GM18868 (cell line): Measurements from ENCODE around the gene RANBP3L.
"Not testable (repeated sequence)": the region's sequence is repeated elsewhere in the genome, so short reads cannot be mapped to it uniquely, and the experiment has no call there.

ENCODE experiments used
- ATAC-seq: cut with Tn5 transposase; IDR thresholded peaks from one replicate; pipeline ENCODE4 v1.9.1; 2021; ENCODE audit warnings: mild to moderate bottlenecking, moderate library complexity; ENCODE audit not compliant: unreplicated experiment

The RANBP3L gene

GRCh38 chr5:36214436-36214835 is 87.3 kb downstream of the RANBP3L start:
- no peak for ATAC-seq

DNA sequence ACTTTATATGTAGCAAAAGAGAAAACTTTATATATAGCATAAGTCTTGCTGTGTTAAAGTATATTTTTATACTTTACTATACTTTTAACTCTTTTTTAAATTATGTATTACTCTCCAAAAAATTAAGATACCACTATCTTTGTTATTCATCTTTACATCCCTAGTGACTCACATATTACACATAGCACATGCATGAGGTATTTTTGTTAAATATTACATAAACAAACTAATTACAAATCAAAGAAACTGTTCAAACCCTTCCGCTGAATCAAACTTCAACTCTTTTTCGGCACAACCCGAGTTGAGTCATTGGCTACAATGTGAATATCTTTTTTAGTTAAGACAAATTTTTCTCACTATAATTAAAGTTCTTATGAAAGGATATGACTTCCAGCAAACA is 92.0 kb downstream of the RANBP3L start:
- no peak for ATAC-seq

GRCh38 chr5:36208786-36209185 is 92.9 kb downstream of the RANBP3L start:
- no peak for ATAC-seq

GRCh38 chr5:36206913-36207312 is 94.8 kb downstream of the RANBP3L start:
- ATAC-seq: no peak

DNA sequence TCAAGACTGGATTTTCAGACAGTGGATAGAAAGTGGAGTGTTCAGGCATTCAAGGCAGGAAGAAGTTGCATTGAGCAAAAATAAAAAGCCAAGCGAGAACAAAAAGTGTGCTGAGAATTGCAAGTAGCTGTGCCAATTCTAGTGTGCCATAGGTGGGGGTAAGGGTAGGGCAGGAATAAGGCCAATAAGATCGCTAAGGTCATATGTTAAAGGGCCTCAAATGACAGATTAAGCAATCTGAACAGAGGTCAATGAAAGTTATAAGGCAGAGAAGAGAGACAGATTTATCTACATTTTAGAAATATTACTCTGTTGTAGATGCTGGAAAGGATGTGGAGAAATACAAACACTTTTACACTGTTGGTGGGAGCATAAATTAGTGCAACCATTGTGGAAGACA is 96.4 kb downstream of the RANBP3L start:
- ATAC-seq: no peak

DNA sequence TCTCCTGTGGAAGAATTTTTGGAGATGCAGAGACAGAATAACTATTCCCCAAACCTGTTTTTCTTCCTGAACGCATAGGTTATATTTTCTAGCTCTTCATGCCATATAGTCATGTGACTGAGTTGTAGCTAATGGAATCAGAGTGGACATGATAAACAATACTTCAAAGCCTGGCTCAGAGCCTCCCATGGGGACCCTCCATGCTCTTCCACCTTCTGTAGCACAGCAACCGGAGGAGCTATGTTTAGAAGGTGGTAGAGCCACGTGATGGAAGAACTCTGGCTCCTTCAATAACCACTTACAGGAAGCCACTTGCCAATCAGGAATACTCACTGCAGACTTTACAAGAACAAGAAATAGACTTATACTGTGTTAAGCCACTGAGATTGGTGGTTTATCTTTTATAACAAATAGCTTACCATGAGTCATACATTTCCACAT is 99.2 kb downstream of the RANBP3L start:
- ATAC-seq: no peak

DNA sequence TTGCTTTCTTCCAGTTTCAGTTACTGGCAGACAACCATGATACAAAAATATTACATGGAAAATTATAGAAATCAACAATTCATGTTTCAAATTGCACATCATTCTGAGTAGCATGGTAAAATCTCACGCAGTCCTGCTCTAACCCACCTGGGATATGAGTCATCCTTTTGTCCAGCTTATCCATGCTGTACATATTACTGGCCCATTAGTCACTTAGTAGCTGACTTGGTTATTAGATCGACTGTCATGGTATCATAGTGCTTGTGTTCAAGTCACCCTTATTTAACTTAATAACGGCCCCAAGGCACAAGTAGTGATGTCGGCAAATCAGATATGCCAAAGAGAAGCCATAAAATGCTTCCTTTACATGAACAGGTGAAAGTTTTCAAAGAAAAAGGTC is 101.2 kb downstream of the RANBP3L start:
- no peak for ATAC-seq

DNA sequence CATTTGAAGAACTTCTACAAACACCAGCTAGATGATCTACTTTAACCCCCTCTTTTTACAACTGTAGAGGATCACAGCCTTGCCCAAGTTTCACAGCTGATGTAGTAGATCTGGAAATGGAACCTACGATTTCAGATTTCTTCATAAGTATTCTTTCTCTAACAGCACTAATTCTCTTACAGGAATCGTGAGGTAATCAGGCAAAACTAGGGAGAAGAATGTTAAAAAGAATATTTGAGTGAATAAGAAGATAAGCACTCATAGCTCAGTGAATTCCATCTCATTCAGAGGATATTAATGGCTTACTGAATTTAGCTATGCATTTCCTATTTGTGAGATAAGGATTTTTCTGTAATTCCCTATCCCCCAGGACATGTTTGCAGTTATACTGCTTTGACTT is 102.1 kb downstream of the RANBP3L start:
- no peak for ATAC-seq

DNA sequence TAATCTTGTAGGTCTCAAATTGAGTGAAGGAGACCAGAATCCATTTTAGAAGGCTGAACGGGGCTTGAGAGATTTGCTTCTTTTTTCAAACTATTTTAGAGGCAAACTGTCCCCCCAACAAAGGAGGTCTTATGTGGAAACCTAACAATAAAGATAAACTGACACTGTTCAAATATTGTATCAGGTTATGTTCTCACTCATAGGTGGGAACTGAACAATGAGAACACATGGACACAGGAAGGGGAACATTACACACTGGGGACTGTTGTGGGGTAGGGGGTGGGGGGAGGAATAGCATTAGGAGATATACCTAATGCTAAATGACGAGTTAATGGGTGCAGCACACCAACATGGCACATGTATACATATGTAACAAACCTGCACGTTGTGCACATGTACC is 102.9 kb downstream of the RANBP3L start:
- not testable (repeated sequence) for ATAC-seq
